SU-DHL-6 (cell line): ENCODE data around the gene CEP55.

Experiments used
- EZH2phosphoT487 ChIP-seq: fragments of 200-600 bp; sonication (generic), shearing (Covaris generic); conservative IDR thresholded peaks from 2 replicates; pipeline ENCODE4 v1.6.1; 2018; ENCODE audit warnings: mild to moderate bottlenecking, antibody characterized with exemption, low read length, moderate library complexity, mixed read lengths
- TF ChIP-seq, protein P1 (sequence below): fragments of 200-600 bp; sonication (generic); IDR thresholded peaks from one replicate; pipeline ENCODE4 v1.5.1; 2017; ENCODE audit warnings: antibody characterized with exemption, mild to moderate bottlenecking, low read length, moderate library complexity; ENCODE audit not compliant: insufficient read depth, poor library complexity, severe bottlenecking

DNA sequence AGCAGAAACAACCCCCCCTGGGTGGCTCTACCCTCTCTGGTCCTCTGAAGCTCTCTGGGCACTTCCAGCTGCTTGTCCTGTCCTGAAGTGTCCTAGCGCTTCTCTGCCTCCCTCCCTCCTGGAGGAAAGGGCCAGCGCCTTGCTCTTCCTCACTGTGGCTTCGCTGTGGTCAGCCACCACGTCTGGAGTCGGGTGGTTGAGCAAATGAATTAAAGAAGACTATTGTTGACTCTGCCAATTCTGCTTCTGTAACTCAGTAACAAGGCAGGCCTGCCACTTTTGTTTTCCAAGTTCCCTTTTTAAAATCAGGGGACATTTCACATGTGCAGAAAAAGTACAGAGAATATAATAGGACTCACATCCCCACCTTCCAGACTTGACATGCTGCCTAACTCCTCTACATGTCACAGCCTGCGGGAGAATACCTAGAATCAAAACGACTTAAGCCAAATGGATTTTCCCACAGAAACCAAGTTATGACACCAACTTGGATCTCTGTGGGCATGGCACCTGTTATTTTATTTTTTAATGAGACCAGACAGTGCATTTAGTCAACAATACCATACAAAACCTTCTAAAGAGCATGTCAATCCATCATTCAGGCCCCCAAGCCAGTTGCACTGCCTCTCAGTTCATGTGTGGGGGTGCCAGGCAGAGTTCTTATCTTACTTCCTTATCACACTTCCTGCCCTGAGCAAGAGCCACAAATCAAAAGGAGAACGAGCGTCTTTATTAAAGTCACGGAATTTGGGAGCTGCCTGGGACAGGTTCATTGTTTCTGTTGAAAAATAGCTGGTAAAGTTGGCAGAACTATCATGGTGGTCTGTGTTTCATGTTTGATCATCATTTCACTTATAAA, 76.9 kb downstream of the CEP55 start:
- TF ChIP-seq, protein P1, sequence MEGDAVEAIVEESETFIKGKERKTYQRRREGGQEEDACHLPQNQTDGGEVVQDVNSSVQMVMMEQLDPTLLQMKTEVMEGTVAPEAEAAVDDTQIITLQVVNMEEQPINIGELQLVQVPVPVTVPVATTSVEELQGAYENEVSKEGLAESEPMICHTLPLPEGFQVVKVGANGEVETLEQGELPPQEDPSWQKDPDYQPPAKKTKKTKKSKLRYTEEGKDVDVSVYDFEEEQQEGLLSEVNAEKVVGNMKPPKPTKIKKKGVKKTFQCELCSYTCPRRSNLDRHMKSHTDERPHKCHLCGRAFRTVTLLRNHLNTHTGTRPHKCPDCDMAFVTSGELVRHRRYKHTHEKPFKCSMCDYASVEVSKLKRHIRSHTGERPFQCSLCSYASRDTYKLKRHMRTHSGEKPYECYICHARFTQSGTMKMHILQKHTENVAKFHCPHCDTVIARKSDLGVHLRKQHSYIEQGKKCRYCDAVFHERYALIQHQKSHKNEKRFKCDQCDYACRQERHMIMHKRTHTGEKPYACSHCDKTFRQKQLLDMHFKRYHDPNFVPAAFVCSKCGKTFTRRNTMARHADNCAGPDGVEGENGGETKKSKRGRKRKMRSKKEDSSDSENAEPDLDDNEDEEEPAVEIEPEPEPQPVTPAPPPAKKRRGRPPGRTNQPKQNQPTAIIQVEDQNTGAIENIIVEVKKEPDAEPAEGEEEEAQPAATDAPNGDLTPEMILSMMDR: no peak
- TF ChIP-seq EZH2phosphoT487: no peak
